ENCODE measurements around the gene KCNK10.

DNA sequence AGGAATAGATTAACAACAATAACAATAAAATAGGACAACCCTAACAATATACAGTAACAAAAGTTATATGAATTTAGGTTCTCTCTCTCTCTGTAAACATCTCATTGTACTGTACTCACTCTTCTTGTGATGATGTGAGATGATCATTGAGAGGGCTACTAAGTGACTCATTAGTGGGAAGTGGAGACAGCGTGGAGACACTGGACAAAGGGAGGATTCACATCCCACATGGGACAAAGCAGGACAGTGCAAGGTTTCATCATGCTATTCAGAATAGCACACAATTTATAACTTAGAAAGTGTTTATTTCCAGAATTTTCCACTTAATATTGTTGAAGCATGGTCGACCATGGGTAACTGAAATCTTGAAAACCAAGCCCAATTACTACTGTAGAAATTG is 36.4 kb upstream of the KCNK10 start:
- TF ChIP-seq, protein P1, sequence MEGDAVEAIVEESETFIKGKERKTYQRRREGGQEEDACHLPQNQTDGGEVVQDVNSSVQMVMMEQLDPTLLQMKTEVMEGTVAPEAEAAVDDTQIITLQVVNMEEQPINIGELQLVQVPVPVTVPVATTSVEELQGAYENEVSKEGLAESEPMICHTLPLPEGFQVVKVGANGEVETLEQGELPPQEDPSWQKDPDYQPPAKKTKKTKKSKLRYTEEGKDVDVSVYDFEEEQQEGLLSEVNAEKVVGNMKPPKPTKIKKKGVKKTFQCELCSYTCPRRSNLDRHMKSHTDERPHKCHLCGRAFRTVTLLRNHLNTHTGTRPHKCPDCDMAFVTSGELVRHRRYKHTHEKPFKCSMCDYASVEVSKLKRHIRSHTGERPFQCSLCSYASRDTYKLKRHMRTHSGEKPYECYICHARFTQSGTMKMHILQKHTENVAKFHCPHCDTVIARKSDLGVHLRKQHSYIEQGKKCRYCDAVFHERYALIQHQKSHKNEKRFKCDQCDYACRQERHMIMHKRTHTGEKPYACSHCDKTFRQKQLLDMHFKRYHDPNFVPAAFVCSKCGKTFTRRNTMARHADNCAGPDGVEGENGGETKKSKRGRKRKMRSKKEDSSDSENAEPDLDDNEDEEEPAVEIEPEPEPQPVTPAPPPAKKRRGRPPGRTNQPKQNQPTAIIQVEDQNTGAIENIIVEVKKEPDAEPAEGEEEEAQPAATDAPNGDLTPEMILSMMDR (IDR thresholded peaks at IDR 0.05; ENCODE audit: low read length): no peak
- TF ChIP-seq EZH2 (IDR thresholded peaks at IDR 0.05; ENCODE audit: borderline replicate concordance, low read length): no peak

Measured in OCI-LY1 (cell line).